CD4-positive, alpha-beta T cell treated with Interleukin-15 for 1 hour (primary cell): ENCODE data around the gene HES5.

Source experiments
- DNase-seq: peaks from one replicate; pipeline ENCODE4 v3.0.0-alpha.2; 2020

The HES5 gene

DNA sequence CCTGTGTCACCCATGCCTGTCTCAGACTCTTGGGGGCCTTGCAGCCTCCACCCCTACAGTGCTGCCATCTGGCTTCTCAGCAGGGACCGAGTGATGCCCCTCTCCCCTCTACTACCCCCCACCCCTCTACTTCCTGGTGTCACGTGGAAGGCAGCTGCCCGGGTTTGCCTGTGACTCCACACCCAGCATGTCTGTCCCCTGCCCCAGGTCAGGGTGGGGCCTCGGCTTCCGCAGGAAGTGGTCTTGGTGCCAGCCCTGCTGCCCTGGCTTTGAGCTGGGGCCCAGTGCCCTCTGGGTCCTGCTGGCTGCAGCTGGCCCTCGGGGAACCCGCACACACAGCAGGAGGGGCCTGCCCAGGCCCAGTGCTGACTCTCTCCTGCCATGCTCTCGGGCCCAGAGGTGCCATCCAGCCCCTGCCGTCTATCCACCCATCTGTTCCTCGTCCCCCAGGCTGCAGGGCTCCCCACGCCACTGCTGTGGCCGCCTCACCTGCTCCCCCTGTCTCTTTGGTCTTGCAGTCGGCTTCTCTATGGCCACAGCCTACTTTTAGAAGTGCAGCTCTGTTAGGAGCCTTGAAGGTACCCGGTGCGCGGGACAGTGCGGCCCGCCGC lies 30.0 kb downstream of the HES5 start:
- peak; percentile 36 for DNase-seq

DNA sequence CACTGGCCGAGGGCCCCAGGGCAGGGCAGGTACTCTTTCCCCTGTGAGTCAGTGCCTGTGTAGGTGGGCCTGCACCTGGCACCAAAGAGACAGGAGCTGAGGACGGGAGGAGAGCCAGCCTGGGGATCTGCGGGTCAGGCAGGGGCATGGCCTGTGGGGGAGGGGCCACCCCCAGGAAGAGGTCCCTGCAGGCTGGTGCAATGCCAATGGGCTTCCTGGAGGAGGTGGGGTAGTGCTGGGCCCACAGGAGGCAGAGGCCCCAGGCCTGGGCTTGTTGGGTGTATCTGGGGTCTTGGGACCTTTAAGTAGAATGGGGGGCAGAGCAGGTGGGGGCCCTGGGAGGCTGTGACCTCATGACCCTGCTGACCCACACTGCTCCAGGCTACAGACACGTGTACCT lies 30.8 kb downstream of the HES5 start:
- DNase-seq = no peak

DNA sequence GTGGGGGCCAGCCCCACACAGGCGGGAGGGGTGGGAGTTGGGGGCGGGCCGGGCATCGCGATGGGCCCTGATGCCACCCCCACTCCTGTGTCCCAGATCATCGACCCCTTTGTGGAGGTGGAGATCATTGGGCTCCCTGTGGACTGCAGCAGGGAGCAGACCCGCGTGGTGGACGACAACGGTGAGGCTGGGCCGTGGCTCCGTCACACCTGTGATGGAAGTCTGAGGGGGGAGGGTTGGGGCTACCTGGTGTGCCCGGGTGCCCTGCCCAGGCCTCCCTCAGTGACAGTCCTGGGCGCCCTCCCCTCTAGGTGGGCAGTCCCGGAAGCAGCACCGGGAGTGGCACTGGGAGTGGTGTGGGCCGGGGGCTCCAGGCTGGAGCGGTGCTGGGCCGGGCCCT lies 31.4 kb downstream of the HES5 start:
- DNase-seq = no peak

DNA sequence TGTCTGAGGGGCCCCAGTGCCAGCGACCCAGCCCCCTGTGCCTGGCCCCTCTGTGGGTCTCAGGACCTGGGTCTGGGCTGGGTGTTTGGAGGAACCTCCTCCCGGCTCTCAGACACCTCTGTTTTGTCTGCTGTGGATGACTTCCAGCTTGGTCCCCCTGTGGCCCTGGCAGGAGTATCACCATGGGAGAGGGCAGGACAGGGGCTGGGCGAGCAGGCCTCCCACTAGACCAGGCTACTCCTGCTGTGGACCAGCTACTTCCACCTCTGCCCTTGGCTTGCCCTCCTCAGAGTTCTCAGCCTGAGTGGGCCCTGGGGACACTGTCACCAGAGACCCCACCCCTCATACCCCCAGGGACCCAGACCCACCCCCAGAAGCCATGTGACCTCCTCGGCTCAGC lies 32.2 kb downstream of the HES5 start:
- no peak for DNase-seq

DNA sequence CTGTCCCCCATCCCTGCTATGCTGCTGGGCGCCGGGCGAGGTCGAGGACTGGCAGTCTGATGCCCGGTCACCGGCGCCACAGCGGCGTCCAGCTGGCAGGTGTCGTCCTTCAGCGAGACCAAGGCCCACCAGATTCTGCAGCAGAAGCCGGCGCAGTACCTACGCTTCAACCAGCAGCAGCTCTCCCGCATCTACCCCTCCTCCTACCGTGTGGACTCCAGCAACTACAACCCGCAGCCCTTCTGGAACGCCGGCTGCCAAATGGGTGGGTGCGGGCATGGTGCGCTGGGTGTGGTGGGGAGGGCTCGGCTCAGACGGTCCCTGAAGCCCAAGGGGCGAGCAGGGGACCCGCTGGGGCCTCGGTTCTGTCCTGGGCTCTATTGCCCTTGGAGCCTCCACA lies 33.3 kb downstream of the HES5 start:
- DNase-seq = no peak

DNA sequence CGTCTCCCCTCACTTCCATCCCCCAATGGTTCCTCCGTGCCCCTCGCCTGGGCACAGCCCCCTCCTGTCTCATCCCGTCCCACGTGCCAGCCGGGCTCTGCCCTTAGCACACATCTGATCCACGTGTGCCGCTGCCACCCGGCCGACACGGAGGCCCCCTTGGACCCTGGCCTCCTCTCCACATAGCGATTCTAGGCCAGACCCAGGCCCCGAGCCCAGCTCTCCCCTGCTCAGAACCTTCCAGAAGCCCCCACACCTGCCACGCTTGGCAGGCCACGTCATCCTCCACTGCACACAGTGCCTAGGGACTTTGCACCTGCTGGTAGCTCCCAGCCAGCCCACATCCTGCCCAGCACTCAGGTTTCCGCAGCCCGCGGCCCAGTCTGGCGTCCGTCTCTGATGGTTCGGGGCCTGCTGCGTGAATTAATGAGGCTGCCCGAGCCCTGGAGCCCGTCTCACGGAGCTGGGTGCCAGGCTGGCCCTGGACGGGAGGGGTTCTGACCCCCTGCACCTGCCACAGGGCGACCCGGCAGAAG lies 33.9 kb downstream of the HES5 start:
- peak; percentile 66 for DNase-seq

DNA sequence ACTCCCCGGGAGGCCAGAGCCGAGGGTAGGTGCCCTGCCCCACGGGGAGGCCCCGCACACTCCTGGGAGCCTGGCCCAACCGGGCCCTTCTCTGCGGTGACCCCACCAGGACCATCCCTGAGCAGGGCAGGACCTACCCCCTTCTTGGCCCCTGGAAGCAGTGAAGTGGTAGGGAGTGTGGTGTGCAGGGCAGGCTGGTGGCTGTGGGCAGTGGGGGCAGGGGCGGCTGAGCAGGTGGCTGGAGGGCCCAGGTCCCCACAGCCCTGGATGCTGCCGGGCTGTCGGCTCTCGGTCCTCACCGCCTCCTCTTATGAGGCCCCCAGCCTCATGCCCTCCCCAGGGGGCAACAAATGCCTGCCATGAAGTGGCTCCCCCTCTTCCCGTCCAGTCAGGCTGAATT lies 34.5 kb downstream of the HES5 start:
- no peak for DNase-seq

DNA sequence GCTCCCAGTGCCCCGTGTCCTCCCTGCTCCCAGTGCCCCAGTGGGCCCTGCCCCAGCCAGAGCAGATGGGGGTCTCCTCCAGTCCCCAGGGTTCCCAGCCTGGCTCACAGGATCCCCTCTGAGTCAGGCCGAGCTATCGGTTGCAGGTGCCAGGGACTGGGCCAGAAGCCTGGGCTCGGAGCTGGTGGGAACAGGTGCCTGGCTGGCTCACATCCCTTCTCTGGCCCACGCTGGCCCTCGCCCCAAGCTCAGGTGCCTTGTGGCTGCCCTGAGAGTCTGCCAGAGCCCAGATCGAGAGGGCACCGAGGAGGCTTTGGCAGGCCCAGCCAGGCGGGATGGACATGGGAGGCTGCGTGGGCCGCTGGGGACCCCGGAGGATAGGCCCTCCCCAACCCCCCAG lies 35.0 kb downstream of the HES5 start:
- no peak for DNase-seq

DNA sequence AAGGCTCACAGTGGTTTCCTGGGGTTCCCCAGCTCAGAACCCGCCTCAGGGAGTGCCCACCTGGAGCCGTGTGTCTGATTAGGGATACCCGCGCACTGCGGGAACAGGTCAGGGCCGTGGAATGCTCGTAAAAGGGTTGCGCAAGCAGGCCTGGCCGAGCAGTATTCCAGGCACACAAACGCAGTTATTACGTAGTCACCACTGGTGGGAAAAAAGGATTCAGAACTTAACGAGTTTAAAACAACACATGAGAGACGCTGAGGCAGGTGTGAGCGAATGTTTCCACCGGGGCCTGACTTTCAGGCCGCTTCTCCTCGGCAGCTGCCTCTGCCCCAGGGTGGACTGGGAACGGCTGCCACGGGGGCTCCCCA lies 35.8 kb downstream of the HES5 start:
- DNase-seq = no peak

DNA sequence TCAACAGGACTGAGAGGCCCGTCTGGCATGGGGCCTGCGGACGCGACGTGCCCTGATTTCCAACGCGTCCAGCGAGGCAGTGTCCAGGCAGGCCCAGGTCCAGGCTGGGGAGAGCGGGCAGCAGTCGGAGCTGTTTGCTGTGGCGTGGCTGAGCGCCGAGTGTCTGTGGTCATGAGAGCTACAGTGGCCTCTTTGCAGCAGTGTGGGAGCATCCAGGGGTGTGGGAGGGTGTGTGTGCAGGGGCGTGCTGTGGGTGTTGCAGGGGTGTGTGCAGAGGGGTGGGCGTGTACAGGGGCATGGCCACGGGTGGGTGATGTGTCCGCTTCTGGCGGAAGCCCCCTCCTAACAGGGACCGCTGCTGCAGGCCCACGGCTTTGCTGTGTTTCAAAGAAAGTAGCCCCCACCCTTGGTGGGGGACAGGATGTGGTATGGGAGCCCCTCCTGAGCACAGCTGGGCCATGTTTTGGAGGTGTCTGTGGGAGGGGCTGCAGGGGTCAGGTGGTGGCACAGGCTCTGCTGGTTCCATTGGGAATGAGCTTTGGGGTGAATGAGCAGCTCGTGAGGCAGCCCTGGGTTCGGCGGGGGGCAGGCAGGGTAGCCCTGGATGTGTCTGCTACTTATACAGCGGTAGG lies 36.3 kb downstream of the HES5 start:
- DNase-seq = peak; percentile 20

DNA sequence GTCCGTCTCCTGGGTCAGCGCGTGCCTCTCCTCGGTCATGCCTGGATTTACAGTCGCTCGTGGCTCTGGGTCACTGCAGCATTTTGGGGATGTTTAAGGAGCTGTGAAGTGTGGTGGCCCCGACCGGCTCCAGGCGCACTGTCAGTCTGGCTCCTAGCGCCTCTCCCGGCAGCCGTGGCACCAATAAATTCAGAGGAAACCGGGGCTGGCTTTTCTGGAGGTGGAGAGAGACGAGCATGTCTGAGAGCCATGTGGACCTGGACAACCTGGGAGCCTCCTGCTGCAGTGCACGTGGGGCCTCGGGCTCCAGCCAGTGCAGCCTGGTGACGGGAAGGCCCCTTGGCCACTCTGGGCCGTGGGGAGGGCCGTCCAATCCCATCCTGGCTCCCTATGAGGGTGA lies 36.8 kb downstream of the HES5 start:
- DNase-seq = no peak

DNA sequence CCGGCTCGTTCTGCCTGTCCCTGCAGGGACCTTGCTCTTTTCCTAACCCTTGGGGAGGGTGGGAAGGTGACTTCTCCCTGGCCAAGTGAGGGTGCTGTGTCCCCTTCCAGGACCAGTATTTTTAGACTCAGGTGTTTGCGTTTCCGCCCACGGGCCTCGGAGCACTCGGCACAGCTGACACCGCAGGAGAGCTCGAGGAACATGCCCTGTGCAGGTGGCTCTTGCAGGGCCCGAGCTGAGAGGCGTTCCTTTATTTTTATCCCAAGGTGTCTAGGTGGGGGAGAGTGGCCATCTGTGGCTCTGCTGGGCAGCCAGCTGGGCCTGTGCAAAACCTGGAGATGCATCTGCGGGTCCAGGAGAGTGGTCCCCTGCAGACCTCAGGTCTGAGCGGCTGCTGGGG lies 38.0 kb downstream of the HES5 start:
- DNase-seq = no peak

DNA sequence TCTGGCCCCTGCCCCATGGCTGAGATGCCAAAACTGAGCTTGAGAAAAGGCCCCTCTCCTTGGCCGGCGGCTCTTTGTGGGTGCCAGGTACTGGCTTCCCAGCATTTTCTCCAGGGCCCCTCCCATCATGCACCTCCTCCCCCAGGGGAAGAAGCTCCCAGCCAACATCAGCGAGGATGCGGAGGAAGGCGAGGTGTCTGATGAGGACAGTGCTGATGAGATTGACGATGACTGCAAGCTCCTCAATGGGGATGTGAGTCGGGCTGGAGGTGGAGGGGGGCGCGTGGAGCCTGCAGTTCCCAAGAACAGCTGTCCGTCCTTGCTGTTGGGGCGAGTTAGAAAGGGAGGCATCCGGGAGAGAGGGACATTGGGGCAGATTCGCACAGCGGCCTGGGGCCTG lies 40.4 kb downstream of the HES5 start:
- no peak for DNase-seq

DNA sequence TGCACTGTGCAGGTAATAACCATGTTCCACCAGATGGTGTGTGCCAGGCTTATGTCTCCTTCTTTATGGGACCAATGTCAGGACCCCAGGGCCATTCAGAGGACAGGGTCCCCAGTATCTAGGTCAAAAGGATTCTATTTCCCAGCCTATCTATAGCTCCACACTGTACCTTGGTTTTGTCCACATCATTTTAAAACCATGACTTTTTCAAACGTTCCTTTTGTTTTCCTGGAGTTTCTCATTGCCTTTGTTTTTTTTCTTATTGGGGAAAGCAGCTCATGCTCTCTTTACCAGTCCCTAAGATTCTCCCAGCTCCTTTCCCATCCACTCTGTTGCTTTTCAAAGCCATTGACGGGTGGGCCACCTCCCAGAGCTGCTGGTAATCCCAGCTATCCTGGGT lies 41.4 kb downstream of the HES5 start:
- no peak for DNase-seq

DNA sequence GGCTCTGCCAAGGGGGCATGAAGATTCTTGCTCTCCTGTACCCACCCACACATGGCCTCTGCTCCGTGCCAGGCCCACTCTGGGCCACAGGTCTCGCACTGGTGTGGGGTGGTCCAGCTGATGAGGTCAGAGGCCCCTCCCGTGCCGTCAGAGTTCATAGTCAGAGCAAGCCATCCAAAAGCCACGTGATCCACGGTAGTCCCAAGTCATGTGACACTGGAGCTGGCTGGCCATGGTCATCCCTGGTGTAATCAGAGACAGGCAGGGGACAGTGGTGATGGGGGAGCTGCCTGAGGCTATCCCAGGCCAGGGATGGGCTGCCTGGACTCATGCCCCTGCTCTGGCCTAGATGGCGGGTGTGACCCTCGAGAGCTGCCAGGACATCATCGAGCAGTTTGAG lies 43.5 kb downstream of the HES5 start:
- DNase-seq = no peak

DNA sequence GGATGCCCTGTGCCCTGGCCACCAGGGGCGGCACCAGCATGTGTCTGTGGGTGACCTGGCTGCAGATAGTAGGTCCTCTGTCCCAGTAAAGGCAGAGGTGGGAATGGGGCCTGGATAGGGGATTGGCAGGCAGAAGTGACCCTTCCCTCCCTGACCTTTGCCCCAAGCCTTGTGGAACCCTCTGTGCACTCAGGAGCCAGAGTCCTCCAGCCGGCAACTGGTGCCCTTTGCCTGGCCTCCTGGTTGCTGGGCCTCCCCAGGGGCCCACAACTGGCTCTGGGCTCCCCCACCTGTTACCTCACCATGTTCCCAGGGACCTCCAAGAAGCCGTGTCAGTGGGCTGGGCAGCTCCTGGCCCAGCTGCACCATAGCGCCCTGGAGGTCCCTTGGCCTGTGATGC lies 44.0 kb downstream of the HES5 start:
- no peak for DNase-seq

DNA sequence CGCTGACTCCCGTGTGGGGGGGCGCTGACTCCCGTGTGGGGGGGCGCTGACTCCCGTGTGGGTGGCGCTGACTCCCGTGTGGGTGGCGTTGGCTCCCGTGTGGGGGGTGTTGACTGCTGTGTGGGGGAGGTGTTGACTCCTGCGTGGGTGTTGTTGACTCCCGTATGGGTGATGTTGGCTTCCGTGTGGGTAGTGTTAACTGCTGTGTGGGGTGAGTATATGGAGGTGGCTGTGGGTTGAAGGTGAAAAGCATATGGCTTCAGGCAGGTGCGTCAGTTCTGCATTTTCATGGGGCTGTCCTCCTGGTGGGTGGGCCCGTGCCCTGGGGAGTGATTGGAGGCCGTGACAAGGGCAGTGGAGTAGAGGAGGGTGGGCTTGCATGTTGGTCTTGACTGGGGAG lies 46.1 kb downstream of the HES5 start:
- DNase-seq = no peak

DNA sequence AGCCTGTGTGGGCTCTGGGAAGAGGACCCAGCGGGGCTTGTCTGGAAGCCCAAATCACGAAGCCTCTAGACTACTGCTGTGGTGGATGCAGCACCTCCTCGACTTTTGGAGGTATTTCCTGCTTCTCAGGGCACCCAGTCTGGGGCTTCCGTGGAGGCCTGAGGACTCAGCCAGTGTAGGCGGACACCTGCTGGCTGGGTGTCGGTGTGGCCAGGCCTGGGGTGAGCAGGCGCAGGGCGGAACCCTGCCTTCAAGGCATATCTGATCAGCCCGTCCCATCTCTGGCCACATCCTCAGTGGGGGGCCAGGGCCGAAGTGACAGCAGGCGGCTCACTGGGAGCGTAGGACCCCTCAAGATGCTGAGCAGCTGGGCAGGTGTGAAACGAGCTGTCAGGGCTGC lies 47.0 kb downstream of the HES5 start:
- DNase-seq = no peak

DNA sequence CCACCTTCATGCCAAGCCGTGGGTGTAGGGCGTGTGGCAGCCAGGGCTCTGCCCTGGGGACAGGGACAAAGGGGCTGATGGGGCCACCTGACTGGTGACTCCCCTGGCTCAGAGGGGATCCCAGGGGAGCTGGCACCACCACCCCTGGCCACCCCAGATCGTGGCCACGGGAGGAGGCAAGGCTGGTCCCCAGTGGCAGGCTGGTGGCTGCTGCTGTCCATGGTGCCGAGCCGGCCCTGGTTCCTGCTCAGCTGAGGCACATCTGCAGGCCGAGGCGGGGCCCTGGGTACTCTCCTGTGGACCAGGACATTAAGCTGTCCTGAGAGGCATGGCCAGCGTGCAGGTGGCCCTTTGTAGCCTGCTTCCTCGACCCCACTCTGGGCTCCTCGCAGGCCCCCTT lies 47.5 kb downstream of the HES5 start:
- no peak for DNase-seq

DNA sequence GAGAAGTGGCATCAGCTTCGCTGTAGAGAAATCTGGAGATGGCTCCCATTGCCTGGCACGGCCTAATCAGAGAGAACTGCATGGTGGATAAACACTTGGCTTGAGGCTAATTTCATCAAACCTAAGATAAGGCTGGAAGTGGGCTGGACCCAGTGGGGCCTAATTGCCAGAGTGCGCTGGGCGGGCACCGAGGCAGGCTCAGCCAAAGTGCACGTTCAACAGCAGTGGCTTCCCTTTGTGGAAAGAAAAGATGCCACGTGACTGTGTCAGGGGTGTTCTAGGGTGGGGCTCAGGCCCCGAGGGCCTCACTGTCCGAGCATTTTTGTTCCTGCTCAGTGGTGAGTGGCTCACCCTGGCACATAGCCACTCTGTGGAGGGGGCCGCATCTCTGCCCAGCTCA lies 48.2 kb downstream of the HES5 start:
- DNase-seq = no peak

DNA sequence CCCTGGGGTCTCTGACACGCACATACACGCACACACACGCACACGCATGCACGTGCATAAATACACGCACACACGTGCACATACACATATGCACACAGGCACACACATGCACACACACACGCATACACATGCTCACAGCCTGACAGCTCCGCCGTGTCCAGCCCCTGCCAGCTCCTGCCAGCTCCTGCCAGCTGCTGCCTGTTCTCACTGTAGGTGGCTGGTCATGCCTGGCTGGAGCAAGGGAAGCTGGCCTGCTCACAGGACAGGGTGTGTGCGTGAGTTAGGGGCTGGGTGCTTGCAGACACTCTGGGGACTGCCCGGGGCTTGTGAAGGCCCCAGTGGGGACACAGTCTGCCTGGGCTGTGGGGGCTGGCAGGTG lies 49.1 kb downstream of the HES5 start:
- DNase-seq = no peak

DNA sequence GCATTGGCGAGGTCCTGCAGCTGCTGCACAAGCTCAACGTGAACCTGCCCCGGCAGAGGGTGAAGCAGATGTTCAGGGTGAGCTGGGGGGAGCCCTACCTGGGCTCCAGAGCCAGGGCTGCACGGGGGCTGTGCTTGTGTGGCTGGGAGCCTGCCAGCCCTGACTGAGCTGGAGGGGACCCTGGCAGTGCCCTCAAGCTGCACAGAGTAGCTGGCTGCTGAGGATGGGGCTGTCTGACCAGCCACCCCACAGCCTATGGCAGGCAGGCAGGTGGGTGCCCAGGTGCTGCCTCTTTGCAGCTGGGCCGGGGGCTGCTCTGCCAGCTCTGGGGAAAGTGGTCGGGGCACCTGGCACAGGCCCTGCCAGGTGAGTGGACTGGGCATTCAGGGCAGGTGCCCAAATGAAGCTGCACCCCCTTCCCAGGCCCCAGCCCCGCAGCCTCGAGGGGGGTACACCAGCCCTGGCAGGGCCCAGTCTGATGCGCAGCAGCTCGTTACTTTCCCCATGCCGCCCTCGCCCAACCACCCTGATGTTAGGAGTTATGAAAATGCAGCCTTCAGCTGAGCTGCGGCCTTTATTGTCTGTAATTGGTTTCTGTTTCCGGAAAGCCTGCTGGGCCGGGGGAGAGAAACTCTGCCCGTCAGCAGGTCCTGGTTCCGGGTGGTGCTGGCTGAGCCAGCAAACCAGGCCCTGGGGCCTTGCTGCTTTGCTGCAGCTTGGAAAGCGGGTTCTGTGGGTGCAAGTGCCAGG lies 49.7 kb downstream of the HES5 start:
- DNase-seq = no peak

DNA sequence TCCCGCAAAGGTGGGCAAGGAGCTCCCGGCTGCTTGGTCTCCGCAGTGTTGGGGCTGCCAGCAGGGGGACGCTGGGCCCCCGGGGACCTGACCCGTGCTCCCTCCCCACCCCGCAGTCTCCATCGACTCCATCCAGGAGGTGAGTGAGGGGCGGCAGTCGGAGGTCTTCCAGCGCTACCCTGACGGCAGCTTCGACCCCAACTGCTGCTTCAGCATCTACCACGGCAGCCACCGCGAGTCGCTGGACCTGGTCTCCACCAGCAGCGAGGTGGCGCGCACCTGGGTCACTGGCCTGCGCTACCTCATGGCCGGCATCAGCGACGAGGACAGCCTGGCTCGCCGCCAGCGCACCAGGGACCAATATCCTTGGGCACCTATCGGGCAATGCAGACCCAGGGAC lies 50.4 kb downstream of the HES5 start:
- no peak for DNase-seq

DNA sequence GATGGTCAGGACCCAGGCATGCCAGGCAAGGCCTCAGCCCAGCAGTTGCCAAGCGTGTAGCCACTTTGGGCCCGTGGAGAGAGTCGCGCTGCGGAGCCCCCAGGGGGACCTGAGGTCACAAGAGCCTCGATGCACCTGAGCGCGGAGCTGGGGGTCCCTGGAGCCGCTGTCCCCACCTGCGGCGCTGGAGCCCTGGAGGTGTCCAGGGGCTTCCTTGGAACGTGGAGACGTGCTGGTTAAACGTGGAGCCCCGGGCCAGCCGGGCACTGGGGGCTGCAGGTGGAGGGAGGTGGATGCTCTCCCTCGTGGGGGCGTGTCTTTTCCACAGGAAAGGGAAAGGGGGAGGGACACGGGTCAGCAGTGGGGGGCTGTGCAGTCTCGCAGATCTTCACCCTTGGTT lies 50.9 kb downstream of the HES5 start:
- DNase-seq = no peak
